Calu3 (cell line): Measurements from ENCODE around the gene TBC1D25. TPM values are rescaled to one million over a fixed set of nuclear protein-coding genes. Genes with fewer than 3 reads are reported as not detected.
"Not testable (repeated sequence)": the region's sequence is repeated elsewhere in the genome, so short reads cannot be mapped to it uniquely, and the experiment has no call there.

ENCODE experiments used
- BruUV-seq: library from RNA; stranded (reverse); fragments of 400-500 nt; replicated peaks from 2 replicates; lab custom pipeline; 2021; lab: Mats Ljungman, UMichigan
- CTCF ChIA-PET: fragments of 300-600 bp; sonication (Branson Sonifier 250); formaldehyde crosslinking; loops from one replicate; lab custom pipeline; 2022; ENCODE audit warnings: antibody characterized with exemption; lab: Charles Lee
- DNase-seq: peaks from one replicate; pipeline ENCODE4 v3.0.0; 2022
- H3K27ac Mint-ChIP-seq: one replicate; pipeline ENCODE4 v1.8.0; 2022; ENCODE audit warnings: mixed read lengths; ENCODE audit not compliant: unreplicated experiment
- H3K27me3 Mint-ChIP-seq: one replicate; pipeline ENCODE4 v1.8.0; 2022; ENCODE audit warnings: mixed read lengths; ENCODE audit not compliant: unreplicated experiment
- H3K36me3 Mint-ChIP-seq: one replicate; pipeline ENCODE4 v1.8.0; 2022; ENCODE audit warnings: mild to moderate bottlenecking, moderate library complexity, mixed read lengths; ENCODE audit not compliant: insufficient read depth, unreplicated experiment
- H3K4me1 Mint-ChIP-seq: one replicate; pipeline ENCODE4 v1.8.0; 2022; ENCODE audit warnings: mild to moderate bottlenecking, low read depth, mixed read lengths; ENCODE audit not compliant: unreplicated experiment
- H3K4me3 Mint-ChIP-seq: one replicate; pipeline ENCODE4 v1.8.0; 2022; ENCODE audit warnings: mild to moderate bottlenecking, low read depth, moderate library complexity, mixed read lengths; ENCODE audit not compliant: unreplicated experiment
- H3K9me3 Mint-ChIP-seq: one replicate; pipeline ENCODE4 v1.8.0; 2022; ENCODE audit warnings: low read depth, mixed read lengths; ENCODE audit not compliant: unreplicated experiment
- intact Hi-C: fragments of 100-400 bp; cut with micrococcal nuclease; formaldehyde crosslinking; loops from one replicate; pipeline ENCODE4 v1.10.0; 2022; ENCODE audit not compliant: unreplicated experiment
- total RNA-seq: library from RNA; stranded (reverse); gene quantifications from 2 replicates; pipeline ENCODE4 v1.2.3, GENCODE V29; 2022
- TF ChIP-seq, protein P1 (sequence below): fragments of 200-600 bp; IDR thresholded peaks from one replicate; pipeline ENCODE4 v1.8.0; 2022; ENCODE audit warnings: antibody characterized with exemption; ENCODE audit not compliant: unreplicated experiment

Gene TBC1D25
- total RNA-seq, 1 experiment from 2014 or later, result 19.4 TPM

- Mint-ChIP-seq H3K4me1 (peaks cover 16% of the 10 kb centered on the region), H3K9me3 (no peaks in the 10 kb centered on the region), H3K27me3 (no peaks in the 10 kb centered on the region), H3K36me3 (peaks cover 40% of the 10 kb centered on the region), H3K27ac (no peak overlapping the region), H3K4me3 (peak overlapping the region; percentile 45)
- CTCF ChIA-PET, result no interaction called here
- BruUV-seq, result TSS peak; percentile 15
- TF ChIP-seq, protein P1, sequence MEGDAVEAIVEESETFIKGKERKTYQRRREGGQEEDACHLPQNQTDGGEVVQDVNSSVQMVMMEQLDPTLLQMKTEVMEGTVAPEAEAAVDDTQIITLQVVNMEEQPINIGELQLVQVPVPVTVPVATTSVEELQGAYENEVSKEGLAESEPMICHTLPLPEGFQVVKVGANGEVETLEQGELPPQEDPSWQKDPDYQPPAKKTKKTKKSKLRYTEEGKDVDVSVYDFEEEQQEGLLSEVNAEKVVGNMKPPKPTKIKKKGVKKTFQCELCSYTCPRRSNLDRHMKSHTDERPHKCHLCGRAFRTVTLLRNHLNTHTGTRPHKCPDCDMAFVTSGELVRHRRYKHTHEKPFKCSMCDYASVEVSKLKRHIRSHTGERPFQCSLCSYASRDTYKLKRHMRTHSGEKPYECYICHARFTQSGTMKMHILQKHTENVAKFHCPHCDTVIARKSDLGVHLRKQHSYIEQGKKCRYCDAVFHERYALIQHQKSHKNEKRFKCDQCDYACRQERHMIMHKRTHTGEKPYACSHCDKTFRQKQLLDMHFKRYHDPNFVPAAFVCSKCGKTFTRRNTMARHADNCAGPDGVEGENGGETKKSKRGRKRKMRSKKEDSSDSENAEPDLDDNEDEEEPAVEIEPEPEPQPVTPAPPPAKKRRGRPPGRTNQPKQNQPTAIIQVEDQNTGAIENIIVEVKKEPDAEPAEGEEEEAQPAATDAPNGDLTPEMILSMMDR, result no peak
- DNase-seq, result no peak
- intact Hi-C loops, result no loop called here
These were observed 15.8 kb upstream of the TBC1D25 start for GRCh38 chrX:48523682-48524081.

DNA sequence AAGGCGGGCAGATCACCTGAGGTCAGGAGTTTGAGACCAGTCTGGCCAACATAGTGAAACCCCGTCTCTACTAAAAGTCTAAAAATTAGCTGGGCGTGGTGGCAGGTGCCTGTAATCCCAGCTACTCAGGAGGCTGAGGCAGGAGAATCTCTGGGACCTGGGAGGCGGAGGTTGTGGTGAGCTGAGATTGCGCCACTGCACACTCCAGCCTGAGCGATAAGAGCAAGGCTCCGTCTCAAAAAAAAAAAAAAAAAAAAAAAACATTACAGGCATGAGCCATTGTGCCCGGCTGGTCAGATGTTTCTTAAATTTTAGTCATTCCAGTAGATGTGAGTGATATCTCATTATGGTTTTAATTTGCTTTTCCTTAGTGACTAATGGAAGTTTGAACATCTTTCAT lies 13.7 kb upstream of the TBC1D25 start:
- BruUV-seq, H3K27ac Mint-ChIP-seq, H3K9me3 Mint-ChIP-seq, intact Hi-C loops, CTCF ChIA-PET, H3K4me3 Mint-ChIP-seq, DNase-seq, H3K27me3 Mint-ChIP-seq: not testable (repeated sequence)
- H3K36me3 Mint-ChIP-seq, result peaks cover 46% of the 10 kb centered on the region
- peaks cover 12% of the 10 kb centered on the region for H3K4me1 Mint-ChIP-seq

GRCh38 chrX:48530736-48531135 lies 8.8 kb upstream of the TBC1D25 start:
- Mint-ChIP-seq H3K36me3 (peaks cover 20% of the 10 kb centered on the region), H3K27ac (no peak overlapping the region), H3K27me3 (no peaks in the 10 kb centered on the region), H3K9me3 (no peaks in the 10 kb centered on the region), H3K4me1 (peaks cover 21% of the 10 kb centered on the region), H3K4me3 (no peak overlapping the region)
- TF ChIP-seq, protein P1, result no peak
- intact Hi-C loops, result no loop called here
- CTCF ChIA-PET, result interaction anchor here (1.5 kb wide), 1 partner anchor 9 kb away, joined by 8 read pairs; the partner anchor contains the start of gene TBC1D25
- no peak for DNase-seq
- no TSS peak for BruUV-seq

- H3K27ac Mint-ChIP-seq, result peak overlapping the region; percentile 66
- CTCF ChIA-PET, result interaction anchor here (0.5 to 1.5 kb wide), 2 partner anchors 8 to 444 kb away, joined by 4 to 8 read pairs; partner anchors contain the start of gene TBC1D25
- H3K9me3 Mint-ChIP-seq, result no peaks in the 10 kb centered on the region
- intact Hi-C loops, result no loop called here
- peaks cover 19% of the 10 kb centered on the region for H3K4me1 Mint-ChIP-seq
- no peaks in the 10 kb centered on the region for H3K27me3 Mint-ChIP-seq
- DNase-seq, result peak; percentile 12
- peaks cover 16% of the 10 kb centered on the region for H3K36me3 Mint-ChIP-seq
- TF ChIP-seq, protein P1, result no peak
- H3K4me3 Mint-ChIP-seq, result no peak overlapping the region
- no TSS peak for BruUV-seq
These were observed 8.1 kb upstream of the TBC1D25 start for GRCh38 chrX:48531358-48531959.

- intact Hi-C loops, result no loop called here
- H3K27me3 Mint-ChIP-seq, result no peaks in the 10 kb centered on the region
These were observed 7.4 kb upstream of the TBC1D25 start for GRCh38 chrX:48532161-48532560.

More at GRCh38 chrX:48532161-48532560, 7.4 kb upstream of the TBC1D25 start:
- Mint-ChIP-seq H3K36me3 (peaks cover 12% of the 10 kb centered on the region), H3K4me3 (no peak overlapping the region), H3K27ac (peak overlapping the region; percentile 66), H3K4me1 (peaks cover 13% of the 10 kb centered on the region), H3K9me3 (no peaks in the 10 kb centered on the region)
- no TSS peak for BruUV-seq
- TF ChIP-seq, protein P1, result no peak
- CTCF ChIA-PET, result no interaction called here
- no peak for DNase-seq
